ENCODE results near the gene MEN1.

GRCh38 chr11:64759722-64760719 lies 50.3 kb downstream of the MEN1 start, which contains the start of gene PYGM:
- TF ChIP-seq POLR2A (IDR thresholded peaks at IDR 0.05; ENCODE audit: low read length): no peak
- no peak for TF ChIP-seq GATA1 (IDR thresholded peaks at IDR 0.05; ENCODE audit: low read depth, low read length)

Data from erythroblast (primary cell).